HEK293 (cell line): ENCODE data around the gene TMC4.
A peak's percentile ranks its signal among the peaks of the same experiment; 100 is the strongest.

Experiments used
- ATF2 ChIP-seq: fragments of 450-650 bp; formaldehyde crosslinking; IDR thresholded peaks from 2 replicates; pipeline ENCODE4 v1.5.1; 2016; ENCODE audit warnings: missing biosample characterization, missing genetic modification characterization, low read depth
- EGR2 ChIP-seq: fragments of 450-650 bp; formaldehyde crosslinking; IDR thresholded peaks from 2 replicates; pipeline ENCODE4 v1.5.1; 2016; ENCODE audit warnings: low read depth, missing biosample characterization, missing genetic modification characterization
- KLF1 ChIP-seq: fragments of 450-650 bp; formaldehyde crosslinking; IDR thresholded peaks from 2 replicates; pipeline ENCODE4 v1.5.1; 2016; ENCODE audit warnings: missing biosample characterization, missing genetic modification characterization
- PRDM10 ChIP-seq: fragments of 450-650 bp; formaldehyde crosslinking; IDR thresholded peaks from 2 replicates; pipeline ENCODE4 v1.5.1; 2016; ENCODE audit warnings: missing biosample characterization, missing genetic modification characterization
- WT1 ChIP-seq: fragments of 450-650 bp; formaldehyde crosslinking; IDR thresholded peaks from 2 replicates; pipeline ENCODE4 v1.5.1; 2016; ENCODE audit warnings: missing biosample characterization, missing genetic modification characterization
- ZBTB17 ChIP-seq: fragments of 450-650 bp; formaldehyde crosslinking; IDR thresholded peaks from 2 replicates; pipeline ENCODE4 v1.5.1; 2016; ENCODE audit warnings: missing biosample characterization, missing genetic modification characterization
- ZBTB6 ChIP-seq: fragments of 450-650 bp; formaldehyde crosslinking; IDR thresholded peaks from 2 replicates; pipeline ENCODE4 v1.5.1; 2017; ENCODE audit warnings: missing biosample characterization, missing genetic modification characterization
- ZBTB8A ChIP-seq: fragments of 450-650 bp; formaldehyde crosslinking; IDR thresholded peaks from 2 replicates; pipeline ENCODE4 v1.5.1; 2016; ENCODE audit warnings: missing biosample characterization, missing genetic modification characterization
- ZEB2 ChIP-seq: fragments of 450-650 bp; formaldehyde crosslinking; IDR thresholded peaks from 2 replicates; pipeline ENCODE4 v1.5.1; 2016; ENCODE audit warnings: missing biosample characterization, missing genetic modification characterization
- ZFP37 ChIP-seq: fragments of 450-650 bp; formaldehyde crosslinking; IDR thresholded peaks from 2 replicates; pipeline ENCODE4 v1.5.1; 2016; ENCODE audit warnings: missing biosample characterization, missing genetic modification characterization
- ZFP69B ChIP-seq: fragments of 450-650 bp; formaldehyde crosslinking; IDR thresholded peaks from 2 replicates; pipeline ENCODE4 v1.5.1; 2016; ENCODE audit warnings: missing biosample characterization, missing genetic modification characterization
- ZNF174 ChIP-seq: fragments of 450-650 bp; formaldehyde crosslinking; IDR thresholded peaks from 2 replicates; pipeline ENCODE4 v1.5.0; 2017; ENCODE audit warnings: missing biosample characterization, mild to moderate bottlenecking, missing genetic modification characterization
- ZNF18 ChIP-seq: fragments of 450-650 bp; formaldehyde crosslinking; IDR thresholded peaks from 2 replicates; pipeline ENCODE4 v1.5.1; 2016; ENCODE audit warnings: missing biosample characterization, missing genetic modification characterization
- ZNF19 ChIP-seq: fragments of 450-650 bp; formaldehyde crosslinking; IDR thresholded peaks from 2 replicates; pipeline ENCODE4; 2016; ENCODE audit warnings: missing biosample characterization, missing genetic modification characterization, low read depth
- ZNF2 ChIP-seq: fragments of 450-650 bp; formaldehyde crosslinking; IDR thresholded peaks from 2 replicates; pipeline ENCODE4 v1.5.1; 2016; ENCODE audit warnings: missing biosample characterization, missing genetic modification characterization
- ZNF202 ChIP-seq: fragments of 450-650 bp; formaldehyde crosslinking; IDR thresholded peaks from 2 replicates; pipeline ENCODE4 v1.5.1; 2016; ENCODE audit warnings: missing biosample characterization, missing genetic modification characterization, borderline replicate concordance
- ZNF23 ChIP-seq: fragments of 450-650 bp; formaldehyde crosslinking; IDR thresholded peaks from 2 replicates; pipeline ENCODE4 v1.5.1; 2016; ENCODE audit warnings: missing biosample characterization, missing genetic modification characterization, borderline replicate concordance
- ZNF335 ChIP-seq: fragments of 450-650 bp; formaldehyde crosslinking; conservative IDR thresholded peaks from 2 replicates; pipeline ENCODE4 v1.5.1; 2016; ENCODE audit warnings: missing biosample characterization, missing genetic modification characterization
- ZNF362 ChIP-seq: fragments of 450-650 bp; formaldehyde crosslinking; IDR thresholded peaks from 2 replicates; pipeline ENCODE4 v1.5.1; 2016; ENCODE audit warnings: missing biosample characterization, missing genetic modification characterization
- ZNF366 ChIP-seq: fragments of 450-650 bp; formaldehyde crosslinking; conservative IDR thresholded peaks from 2 replicates; pipeline ENCODE4 v1.5.1; 2016; ENCODE audit warnings: missing biosample characterization, missing genetic modification characterization
- ZNF37A ChIP-seq: fragments of 450-650 bp; IDR thresholded peaks from 2 replicates; pipeline ENCODE4 v1.5.1; 2018; ENCODE audit warnings: missing biosample characterization, missing genetic modification characterization
- ZNF394 ChIP-seq: fragments of 450-650 bp; formaldehyde crosslinking; IDR thresholded peaks from 2 replicates; pipeline ENCODE4 v1.5.1; 2016; ENCODE audit warnings: missing biosample characterization, missing genetic modification characterization, mild to moderate bottlenecking, moderate library complexity, borderline replicate concordance
- ZNF404 ChIP-seq: fragments of 450-650 bp; formaldehyde crosslinking; IDR thresholded peaks from 2 replicates; pipeline ENCODE4 v1.5.1; 2017; ENCODE audit warnings: missing biosample characterization, missing genetic modification characterization
- ZNF514 ChIP-seq: fragments of 450-650 bp; formaldehyde crosslinking; IDR thresholded peaks from 2 replicates; pipeline ENCODE4 v1.5.1; 2016; ENCODE audit warnings: missing biosample characterization, missing genetic modification characterization
- ZNF529 ChIP-seq: fragments of 450-650 bp; formaldehyde crosslinking; IDR thresholded peaks from 2 replicates; pipeline ENCODE4 v1.5.1; 2017; ENCODE audit warnings: missing genetic modification characterization, missing biosample characterization; ENCODE audit not compliant: insufficient replicate concordance
- ZNF544 ChIP-seq: fragments of 450-650 bp; formaldehyde crosslinking; IDR thresholded peaks from 2 replicates; pipeline ENCODE4 v1.5.0; 2017; ENCODE audit warnings: missing biosample characterization, missing genetic modification characterization
- ZNF549 ChIP-seq: fragments of 450-650 bp; IDR thresholded peaks from 2 replicates; pipeline ENCODE4 v1.5.1; 2018; ENCODE audit warnings: missing biosample characterization, missing genetic modification characterization, mild to moderate bottlenecking, inconsistent platforms, moderate library complexity
- ZNF626 ChIP-seq: fragments of 450-650 bp; sonication (Bioruptor Pico); formaldehyde crosslinking; IDR thresholded peaks from 2 replicates; pipeline ENCODE4 v1.5.1; 2018; ENCODE audit warnings: missing biosample characterization, missing genetic modification characterization, inconsistent platforms
- ZNF654 ChIP-seq: fragments of 450-650 bp; formaldehyde crosslinking; IDR thresholded peaks from 2 replicates; pipeline ENCODE4 v1.5.1; 2016; ENCODE audit warnings: low read depth, missing biosample characterization, missing genetic modification characterization
- ZNF670 ChIP-seq: fragments of 450-650 bp; formaldehyde crosslinking; IDR thresholded peaks from 2 replicates; pipeline ENCODE4 v1.5.1; 2016; ENCODE audit warnings: missing biosample characterization, missing genetic modification characterization, low read depth
- ZNF785 ChIP-seq: fragments of 450-650 bp; formaldehyde crosslinking; IDR thresholded peaks from 2 replicates; pipeline ENCODE4 v1.5.1; 2016; ENCODE audit warnings: missing biosample characterization, missing genetic modification characterization
- ZSCAN30 ChIP-seq: fragments of 450-650 bp; IDR thresholded peaks from 2 replicates; pipeline ENCODE4 v1.5.1; 2018; ENCODE audit warnings: missing biosample characterization, mild to moderate bottlenecking, missing genetic modification characterization, moderate library complexity

TMC4 gene

GRCh38 chr19:54209811-54210494 lies 37.0 kb upstream of the TMC4 start (continued):
- TF ChIP-seq ZNF19 (tag by site-specific recombination) (no peak), WT1 (peak; percentile 74), PRDM10 (tag by site-specific recombination) (peak; percentile 67), ZNF174 (tag by site-specific recombination) (no peak), ZNF23 (tag by site-specific recombination) (no peak), ZBTB6 (tag by site-specific recombination) (peak; percentile 48; the same call in 1 of the 2 replicates), ZNF785 (tag by site-specific recombination) (no peak), ZNF529 (tag by site-specific recombination) (no peak), ZNF404 (tag by site-specific recombination) (no peak), ZEB2 (tag by site-specific recombination) (peak; percentile 90), ZSCAN30 (tag by site-specific recombination) (peak; percentile 70; the same call in 1 of the 2 replicates), ZNF514 (tag by site-specific recombination) (no peak), ATF2 (tag by site-specific recombination) (no peak), ZFP37 (no peak; the same call in 1 of the 2 replicates), ZNF335 (tag by site-specific recombination) (peak; percentile 67), ZNF544 (tag by site-specific recombination) (no peak), ZNF37A (no peak), ZNF2 (tag by site-specific recombination) (no peak), ZNF626 (tag by site-specific recombination) (no peak), ZNF202 (tag by site-specific recombination) (no peak), ZBTB17 (peak; percentile 91), ZFP69B (tag by site-specific recombination) (no peak), ZNF362 (tag by site-specific recombination) (no peak), ZNF394 (tag by site-specific recombination) (peak; percentile 33; the same call in 1 of the 2 replicates), ZNF670 (tag by site-specific recombination) (no peak), ZNF18 (tag by site-specific recombination) (peak; percentile 6; the same call in 1 of the 2 replicates), ZNF549 (tag by site-specific recombination) (no peak), EGR2 (no peak), ZNF366 (tag by site-specific recombination) (peak; percentile 94), ZNF654 (tag by site-specific recombination) (no peak), ZBTB8A (no peak), KLF1 (tag by site-specific recombination) (no peak)
